Activated CD4-positive, alpha-beta T cell treated with anti-CD3 and anti-CD28 coated beads for 4 hours (primary cell): ENCODE data around the gene NTM.
"Not testable (repeated sequence)": the region's sequence is repeated elsewhere in the genome, so short reads cannot be mapped to it uniquely, and the experiment has no call there.

Source experiments
- DNase-seq, 2 donors: peaks; one replicate each; pipeline ENCODE4 v3.0.0-alpha.2; 2020

Gene NTM

GRCh38 chr11:131672191-131672590 lies 301.8 kb downstream of the NTM start:
- no peak for DNase-seq

GRCh38 chr11:131674051-131674755 lies 303.8 kb downstream of the NTM start:
- DNase-seq: no peak

GRCh38 chr11:131675121-131675888 lies 304.9 kb downstream of the NTM start:
- no peak for DNase-seq

GRCh38 chr11:131677828-131678470 lies 307.5 kb downstream of the NTM start:
- no peak for DNase-seq

GRCh38 chr11:131678658-131679340 lies 308.4 kb downstream of the NTM start:
- no peak for DNase-seq

GRCh38 chr11:131680448-131680847 lies 310.0 kb downstream of the NTM start:
- DNase-seq: not testable (repeated sequence)

GRCh38 chr11:131681920-131682319 lies 311.5 kb downstream of the NTM start:
- DNase-seq: no peak

- no peak for DNase-seq
Observed at GRCh38 chr11:131682373-131683015, 312.1 kb downstream of the NTM start.

GRCh38 chr11:131683131-131683530 lies 312.7 kb downstream of the NTM start:
- no peak for DNase-seq

- no peak for DNase-seq
Observed at GRCh38 chr11:131683666-131684065, 313.3 kb downstream of the NTM start.

GRCh38 chr11:131684111-131685060 lies 314.0 kb downstream of the NTM start:
- no peak for DNase-seq

- no peak for DNase-seq
Observed at GRCh38 chr11:131685206-131685605, 314.8 kb downstream of the NTM start.

- DNase-seq: no peak
Observed at GRCh38 chr11:131685906-131686305, 315.5 kb downstream of the NTM start.

- no peak for DNase-seq
Observed at GRCh38 chr11:131686836-131687235, 316.4 kb downstream of the NTM start.

- DNase-seq: no peak
Observed at GRCh38 chr11:131687291-131688047, 317.1 kb downstream of the NTM start.

GRCh38 chr11:131688048-131688693 lies 317.8 kb downstream of the NTM start:
- no peak for DNase-seq

GRCh38 chr11:131689049-131689925 lies 318.9 kb downstream of the NTM start:
- no peak for DNase-seq

GRCh38 chr11:131690362-131690761 lies 319.9 kb downstream of the NTM start:
- DNase-seq: no peak

GRCh38 chr11:131690776-131691175 lies 320.4 kb downstream of the NTM start:
- DNase-seq: no peak
